Activated naive CD8-positive, alpha-beta T cell treated with anti-CD3 and anti-CD28 coated beads for 36 hours (primary cell): ENCODE results near the gene CNBP. TPM values are rescaled to one million over a fixed set of nuclear protein-coding genes. Genes with fewer than 3 reads are reported as not detected.
A peak's percentile ranks its signal among the peaks of the same experiment; 100 is the strongest.
"Not testable (repeated sequence)": the region's sequence is repeated elsewhere in the genome, so short reads cannot be mapped to it uniquely, and the experiment has no call there.

Source experiments
- DNase-seq: peaks from one replicate; pipeline ENCODE4 v3.0.0; 2021
- H3K27ac Mint-ChIP-seq: one replicate; pipeline ENCODE4 v1.8.0; 2022; ENCODE audit warnings: mild to moderate bottlenecking, moderate library complexity, mixed read lengths
- H3K27me3 Mint-ChIP-seq: one replicate; pipeline ENCODE4 v1.8.0; 2022; ENCODE audit warnings: mild to moderate bottlenecking, mixed read lengths
- H3K36me3 Mint-ChIP-seq: one replicate; pipeline ENCODE4 v1.8.0; 2021; ENCODE audit warnings: mild to moderate bottlenecking, mixed read lengths
- H3K4me1 Mint-ChIP-seq: one replicate; pipeline ENCODE4 v1.8.0; 2021; ENCODE audit warnings: mixed read lengths
- H3K4me3 Mint-ChIP-seq: one replicate; pipeline ENCODE4 v1.8.0; 2022; ENCODE audit warnings: mild to moderate bottlenecking, moderate library complexity, mixed read lengths
- H3K9me3 Mint-ChIP-seq: one replicate; pipeline ENCODE4 v1.8.0; 2022; ENCODE audit warnings: mixed read lengths
- total RNA-seq, 2 experiments: library from RNA; stranded (reverse); gene quantifications; one replicate each; pipeline ENCODE4 v1.2.3, GENCODE V29; 2021

CNBP gene
- total RNA-seq, 2 experiments from 2014 or later, result 483 to 487 TPM

- H3K27ac Mint-ChIP-seq, result peak overlapping the region; percentile 54
Measured at GRCh38 chr3:129166579-129167332, 16.9 kb downstream of the CNBP start.

DNA sequence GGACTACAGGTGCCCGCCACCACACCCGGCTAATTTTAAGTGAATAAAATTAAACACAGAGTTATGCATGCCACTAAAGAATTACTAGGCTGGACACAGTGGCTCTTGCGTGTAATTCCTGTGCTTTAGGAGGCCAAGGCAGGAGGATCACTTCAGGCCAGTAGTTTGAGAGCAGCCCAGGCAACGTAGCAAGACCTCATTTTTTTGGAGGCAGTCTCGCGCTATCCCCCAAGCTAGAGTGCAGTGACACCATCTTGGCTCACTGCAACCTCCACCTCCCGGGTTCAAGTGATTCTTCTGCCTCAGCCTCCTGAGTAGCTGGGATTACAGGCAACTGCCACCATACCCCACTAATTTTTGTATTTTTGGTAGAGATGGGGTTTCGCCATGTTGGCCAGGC is 18.1 kb downstream of the CNBP start:
- not testable (repeated sequence) for H3K4me3 Mint-ChIP-seq, H3K9me3 Mint-ChIP-seq, DNase-seq, H3K27me3 Mint-ChIP-seq, H3K27ac Mint-ChIP-seq
- peaks cover 21% of the 10 kb centered on the region for H3K4me1 Mint-ChIP-seq
- peaks cover 40% of the 10 kb centered on the region for H3K36me3 Mint-ChIP-seq

More at GRCh38 chr3:129166579-129167332, 16.9 kb downstream of the CNBP start:
- H3K36me3 Mint-ChIP-seq, result peaks cover 48% of the 10 kb centered on the region
- DNase-seq, result no peak
- H3K4me3 Mint-ChIP-seq, result no peak overlapping the region
- peaks cover 27% of the 10 kb centered on the region for H3K4me1 Mint-ChIP-seq
- H3K27me3 Mint-ChIP-seq, result no peaks in the 10 kb centered on the region
- no peaks in the 10 kb centered on the region for H3K9me3 Mint-ChIP-seq

DNA sequence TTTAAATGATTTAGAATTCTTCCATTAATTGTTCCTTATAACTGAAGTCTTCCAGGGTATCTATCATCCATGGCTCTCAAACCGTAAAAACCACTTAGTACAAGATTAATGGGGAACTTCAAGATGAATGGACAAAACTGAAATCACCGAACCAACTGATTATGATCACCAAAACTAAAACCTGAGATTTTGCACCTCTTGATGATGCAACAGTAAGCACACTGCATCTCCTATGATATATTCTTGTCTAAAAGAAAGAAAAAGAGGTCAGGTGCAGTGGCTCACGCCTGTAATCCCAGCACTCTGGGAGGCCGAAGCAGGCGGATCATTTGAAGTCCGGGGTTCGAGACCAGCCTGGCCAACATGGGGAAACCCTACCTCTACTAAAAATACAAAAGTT is 19.2 kb downstream of the CNBP start:
- H3K4me1 Mint-ChIP-seq, result peaks cover 20% of the 10 kb centered on the region
- H3K4me3 Mint-ChIP-seq, result no peak overlapping the region

GRCh38 chr3:129162729-129163579 is 20.7 kb downstream of the CNBP start:
- Mint-ChIP-seq H3K4me1 (peaks cover 32% of the 10 kb centered on the region), H3K36me3 (peaks cover 37% of the 10 kb centered on the region), H3K9me3 (no peaks in the 10 kb centered on the region), H3K4me3 (peak overlapping the region; percentile 89), H3K27ac (peak overlapping the region; percentile 99), H3K27me3 (no peaks in the 10 kb centered on the region)
- DNase-seq, result no peak

More for the DNA sequence above, 19.2 kb downstream of the CNBP start:
- DNase-seq, result no peak
- Mint-ChIP-seq H3K27me3 (no peaks in the 10 kb centered on the region), H3K27ac (peak overlapping the region; percentile 66), H3K9me3 (no peaks in the 10 kb centered on the region), H3K36me3 (peaks cover 33% of the 10 kb centered on the region)

- H3K9me3 Mint-ChIP-seq, result no peaks in the 10 kb centered on the region
- H3K36me3 Mint-ChIP-seq, result peaks cover 27% of the 10 kb centered on the region
- DNase-seq, result peak; percentile 49
- H3K27me3 Mint-ChIP-seq, result no peaks in the 10 kb centered on the region
- peak overlapping the region; percentile 99 for H3K27ac Mint-ChIP-seq
- H3K4me1 Mint-ChIP-seq, result peaks cover 30% of the 10 kb centered on the region
- H3K4me3 Mint-ChIP-seq, result peak overlapping the region; percentile 89
Measured at GRCh38 chr3:129161860-129162271, 21.8 kb downstream of the CNBP start.

DNA sequence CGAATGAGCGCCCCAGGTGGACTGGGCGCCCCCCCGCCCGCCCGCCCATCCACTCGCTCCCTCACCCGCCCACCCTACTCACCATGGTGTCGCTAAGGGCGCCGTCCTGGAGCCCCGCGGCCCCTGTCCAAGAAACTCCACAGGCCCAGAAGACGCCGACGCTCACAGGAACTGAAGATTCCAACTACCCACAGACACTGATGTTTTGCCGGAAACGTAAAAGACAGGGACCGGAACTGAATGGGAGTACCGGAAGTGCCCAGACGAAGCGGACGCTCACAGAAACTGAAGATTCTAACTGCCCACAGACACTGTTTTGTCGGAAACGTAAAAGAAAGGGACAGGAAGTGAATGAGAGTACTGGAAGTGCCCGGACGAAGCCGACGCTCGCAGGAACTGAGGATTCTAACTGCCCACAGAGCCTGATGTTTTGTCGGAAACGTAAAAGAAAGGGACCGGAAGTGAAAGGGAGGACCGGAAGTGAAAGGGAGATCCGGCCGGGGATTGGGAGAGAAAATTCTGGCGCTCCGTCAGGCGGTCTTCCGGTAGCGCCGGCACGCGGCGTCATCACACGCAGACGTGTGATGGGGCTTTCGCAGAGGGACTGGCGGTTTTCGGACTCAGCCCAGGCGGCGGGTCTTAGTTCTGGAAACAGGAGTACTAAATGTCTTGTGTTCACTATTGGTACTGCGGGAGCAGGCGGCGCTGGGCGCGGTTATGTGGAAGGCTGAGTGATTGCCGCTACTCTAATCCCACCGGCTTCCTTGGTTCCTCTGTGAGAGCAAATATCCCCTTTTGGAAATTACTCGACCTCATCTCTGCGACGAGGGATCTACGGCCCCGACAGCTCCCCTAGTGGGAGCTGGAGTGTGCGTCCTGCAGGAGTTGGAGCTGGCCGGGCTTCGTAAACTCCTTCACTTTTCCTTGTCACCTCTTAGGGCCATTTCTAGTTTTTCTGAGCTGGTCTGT is 22.5 kb downstream of the CNBP start, which contains the start of gene ISY1:
Gene ISY1, minus strand, starts transcription at position 173 of the 969 bp plus-strand sequence. Its CDS starts 88 bp downstream, at position 85.
- Mint-ChIP-seq H3K4me3 (peak within 1 kb of the TSS; percentile 89), H3K27me3 (no peaks in the 10 kb centered on the region), H3K27ac (peak within 1 kb of the TSS; percentile 99), H3K36me3 (peaks cover 23% of the 10 kb centered on the region), H3K9me3 (no peaks in the 10 kb centered on the region), H3K4me1 (peaks cover 30% of the 10 kb centered on the region)
- DNase-seq, result peak; percentile 91

- no peaks in the 10 kb centered on the region for H3K9me3 Mint-ChIP-seq
- H3K27ac Mint-ChIP-seq, result no peak overlapping the region
- H3K4me1 Mint-ChIP-seq, result no peaks in the 10 kb centered on the region
- DNase-seq, result no peak
- H3K27me3 Mint-ChIP-seq, result no peaks in the 10 kb centered on the region
- H3K4me3 Mint-ChIP-seq, result no peak overlapping the region
- peaks cover 8% of the 10 kb centered on the region for H3K36me3 Mint-ChIP-seq
Measured at GRCh38 chr3:129144786-129145185, 38.9 kb downstream of the CNBP start.

GRCh38 chr3:129141011-129141410 is 42.7 kb downstream of the CNBP start:
- not testable (repeated sequence) for H3K9me3 Mint-ChIP-seq, DNase-seq
- peaks cover 10% of the 10 kb centered on the region for H3K36me3 Mint-ChIP-seq

DNA sequence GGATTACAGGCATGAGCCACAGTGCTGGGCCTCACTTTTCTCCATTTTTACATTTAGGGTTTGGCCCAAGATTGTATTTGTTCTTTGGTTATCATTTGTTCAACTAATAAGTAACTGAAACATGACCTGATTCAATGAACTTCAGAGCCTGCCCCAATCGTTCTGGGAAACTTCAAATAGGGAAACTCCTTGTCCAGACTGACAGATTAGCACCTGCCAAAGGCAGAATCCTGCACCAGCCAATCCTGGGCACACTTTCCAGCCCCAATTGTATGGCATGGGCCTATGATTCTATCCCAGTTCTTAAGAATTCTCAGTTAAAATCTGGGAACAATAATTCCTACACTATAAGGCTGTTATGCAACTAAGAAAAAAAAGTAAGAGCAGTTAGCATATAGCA is 43.8 kb downstream of the CNBP start:
- no peaks in the 10 kb centered on the region for H3K27me3 Mint-ChIP-seq
- H3K27ac Mint-ChIP-seq, result no peak overlapping the region
- DNase-seq, result no peak
- H3K9me3 Mint-ChIP-seq, result no peaks in the 10 kb centered on the region
- H3K4me1 Mint-ChIP-seq, result no peaks in the 10 kb centered on the region
- H3K4me3 Mint-ChIP-seq, result no peak overlapping the region
- H3K36me3 Mint-ChIP-seq, result peaks cover 6% of the 10 kb centered on the region

More at GRCh38 chr3:129141011-129141410, 42.7 kb downstream of the CNBP start:
- not testable (repeated sequence) for H3K4me3 Mint-ChIP-seq, H3K27ac Mint-ChIP-seq, H3K27me3 Mint-ChIP-seq, H3K4me1 Mint-ChIP-seq

GRCh38 chr3:129136275-129136674 is 47.4 kb downstream of the CNBP start:
- DNase-seq, H3K27me3 Mint-ChIP-seq, H3K36me3 Mint-ChIP-seq, H3K27ac Mint-ChIP-seq, H3K4me1 Mint-ChIP-seq, H3K9me3 Mint-ChIP-seq, H3K4me3 Mint-ChIP-seq: not testable (repeated sequence)

GRCh38 chr3:129132097-129132866 is 51.4 kb downstream of the CNBP start:
- H3K27ac Mint-ChIP-seq, result peak overlapping the region; percentile 32
- H3K4me3 Mint-ChIP-seq, result no peak overlapping the region
- no peaks in the 10 kb centered on the region for H3K9me3 Mint-ChIP-seq
- H3K4me1 Mint-ChIP-seq, result peaks cover 10% of the 10 kb centered on the region
- no peaks in the 10 kb centered on the region for H3K27me3 Mint-ChIP-seq
- no peak for DNase-seq
- peaks cover 6% of the 10 kb centered on the region for H3K36me3 Mint-ChIP-seq

- H3K36me3 Mint-ChIP-seq, result peaks cover 6% of the 10 kb centered on the region
- no peaks in the 10 kb centered on the region for H3K27me3 Mint-ChIP-seq
- no peak overlapping the region for H3K4me3 Mint-ChIP-seq
- H3K9me3 Mint-ChIP-seq, result no peaks in the 10 kb centered on the region
- DNase-seq, result no peak
- peak overlapping the region; percentile 3 for H3K27ac Mint-ChIP-seq
- H3K4me1 Mint-ChIP-seq, result peaks cover 10% of the 10 kb centered on the region
Measured at GRCh38 chr3:129131465-129132088, 52.1 kb downstream of the CNBP start.

- Mint-ChIP-seq H3K4me1 (peaks cover 10% of the 10 kb centered on the region), H3K27me3 (no peaks in the 10 kb centered on the region), H3K27ac (no peak overlapping the region), H3K4me3 (no peak overlapping the region), H3K36me3 (peaks cover 12% of the 10 kb centered on the region), H3K9me3 (no peaks in the 10 kb centered on the region)
- no peak for DNase-seq
Measured at GRCh38 chr3:129130291-129130813, 53.3 kb downstream of the CNBP start.
